Transverse colon (tissue), 3 donors: ENCODE results near the gene ZNF524.

Experiments
- CTCF ChIP-seq, 5 experiments: fragments of 200-600 bp in 3 of 5; fragments of 450-650 bp in 2 of 5; sonication (generic) in 3 of 5; IDR thresholded peaks; 1 replicate in 2 of 5; 2 replicates in 3 of 5; pipeline ENCODE4 v1.5.1; 2016 to 2017; ENCODE audit warnings: antibody characterized with exemption in 5 of 5, inconsistent platforms in 3 of 5, mild to moderate bottlenecking in 2 of 5, moderate library complexity in 1 of 5
- EP300 ChIP-seq: sonication (generic); formaldehyde crosslinking; IDR thresholded peaks from one replicate; pipeline ENCODE4 v1.6.1; 2017; ENCODE audit warnings: antibody characterized with exemption, low read depth
- POLR2A ChIP-seq: fragments of 450-650 bp; IDR thresholded peaks from one replicate; pipeline ENCODE4 v1.6.1; 2016; ENCODE audit warnings: antibody characterized with exemption, mild to moderate bottlenecking, moderate library complexity

GRCh38 chr19:55585658-55586339 lies 14.3 kb upstream of the ZNF524 start:
- TF ChIP-seq CTCF (IDR thresholded peaks at IDR 0.05) (no peak), EP300 (no peak), POLR2A (no peak)
